Right forelimb (tissue), 1 donor: Measurements from ENCODE around the gene MRPS11.
"Not testable (repeated sequence)": the region's sequence is repeated elsewhere in the genome, so short reads cannot be mapped to it uniquely, and the experiment has no call there.

Experiments
- DNase-seq: peaks from one replicate; pipeline ENCODE4 v3.0.0-alpha.2; 2018

MRPS11 gene

DNA sequence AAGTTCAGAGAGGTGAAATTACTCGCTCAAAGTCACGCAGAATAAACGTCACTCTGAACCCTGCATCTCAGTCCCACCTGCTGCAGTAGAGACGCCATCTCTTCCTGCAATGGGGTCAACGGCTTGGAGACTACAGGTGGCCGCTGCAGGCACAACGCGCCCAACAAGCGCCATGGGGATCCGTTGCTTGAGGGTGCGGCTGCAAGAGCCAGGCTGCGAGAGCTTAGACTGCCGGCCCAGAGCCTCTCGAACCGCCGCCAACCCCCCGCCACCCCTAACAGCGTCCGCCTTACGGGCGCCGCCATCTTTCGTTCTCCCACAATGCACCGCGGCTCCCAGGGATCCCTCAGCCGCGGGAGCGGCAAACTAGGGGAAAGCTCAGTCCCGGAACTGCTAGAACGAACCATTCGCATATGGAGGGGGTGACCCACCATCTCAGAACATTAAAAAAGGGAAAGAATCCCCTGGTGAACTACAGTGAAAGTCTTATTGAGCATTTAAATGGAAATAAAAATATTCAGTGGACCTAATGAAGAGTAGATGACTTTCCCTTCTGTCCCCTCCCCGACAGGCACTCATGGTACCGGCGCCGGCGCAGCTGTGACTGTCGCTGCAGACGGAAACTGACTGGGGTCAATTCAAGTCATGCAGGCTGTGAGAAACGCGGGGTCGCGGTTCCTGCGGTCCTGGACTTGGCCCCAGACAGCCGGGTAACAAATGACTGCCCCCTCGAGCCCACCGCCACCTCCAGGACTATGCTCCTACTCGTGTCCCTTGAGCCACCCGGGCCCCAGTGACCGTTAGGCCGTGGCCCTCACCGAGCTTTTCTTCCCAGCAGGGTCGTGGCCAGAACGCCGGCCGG, at the start of gene MRPS11, which contains the start of gene MRPL46:
MRPS11 (plus strand) TSS at position 636 of the 862 bp plus-strand sequence; CDS start at position 646, 10 bp downstream.
MRPL46 (minus strand) TSS at position 316 of the 862 bp plus-strand sequence; CDS start at position 305, 11 bp downstream.
- DNase-seq: peak; percentile 93

GRCh38 chr15:88419830-88420229, 47.7 kb upstream of the MRPS11 start:
- no peak for DNase-seq

- no peak for DNase-seq
These were observed 44.2 kb upstream of the MRPS11 start for GRCh38 chr15:88423331-88423730.

GRCh38 chr15:88426304-88426703, 41.2 kb upstream of the MRPS11 start:
- no peak for DNase-seq

GRCh38 chr15:88428053-88428452, 39.5 kb upstream of the MRPS11 start:
- DNase-seq: no peak

- DNase-seq: no peak
These were observed 38.5 kb upstream of the MRPS11 start for GRCh38 chr15:88428805-88429605.

- DNase-seq: no peak
These were observed 37.5 kb upstream of the MRPS11 start for GRCh38 chr15:88430051-88430450.

GRCh38 chr15:88431441-88431840, 36.1 kb upstream of the MRPS11 start:
- DNase-seq: no peak

DNA sequence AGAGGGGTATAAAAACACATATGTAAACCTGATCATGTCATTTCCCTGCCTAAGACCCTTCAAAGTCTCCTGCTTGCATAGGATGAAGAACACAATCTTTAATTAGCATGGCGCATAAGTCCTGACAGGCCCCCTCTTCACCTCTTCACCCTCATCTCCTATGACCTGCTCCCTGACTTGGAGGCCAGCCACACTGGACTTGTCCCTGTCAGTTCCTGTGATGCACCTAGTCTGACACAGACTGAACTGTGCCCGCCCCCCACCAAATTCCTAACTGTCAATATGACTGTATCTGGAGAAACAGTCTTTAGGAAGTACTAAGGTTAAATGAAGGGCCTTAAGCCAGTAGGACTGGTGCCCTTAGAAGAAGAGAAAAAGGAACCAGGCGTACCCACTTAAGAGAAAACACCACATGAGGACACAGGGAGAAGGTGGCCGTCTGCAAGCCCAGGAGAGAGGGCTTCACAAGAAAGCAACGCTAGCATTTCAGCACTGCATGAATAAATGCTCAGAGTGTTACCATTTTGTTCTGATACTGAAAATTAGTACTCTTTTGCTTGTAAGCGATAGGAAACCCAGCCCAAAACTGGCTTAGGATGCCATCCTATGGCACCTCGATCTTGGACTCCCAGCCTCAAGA, 34.3 kb upstream of the MRPS11 start:
- no peak for DNase-seq

GRCh38 chr15:88434106-88434505, 33.4 kb upstream of the MRPS11 start:
- not testable (repeated sequence) for DNase-seq

DNA sequence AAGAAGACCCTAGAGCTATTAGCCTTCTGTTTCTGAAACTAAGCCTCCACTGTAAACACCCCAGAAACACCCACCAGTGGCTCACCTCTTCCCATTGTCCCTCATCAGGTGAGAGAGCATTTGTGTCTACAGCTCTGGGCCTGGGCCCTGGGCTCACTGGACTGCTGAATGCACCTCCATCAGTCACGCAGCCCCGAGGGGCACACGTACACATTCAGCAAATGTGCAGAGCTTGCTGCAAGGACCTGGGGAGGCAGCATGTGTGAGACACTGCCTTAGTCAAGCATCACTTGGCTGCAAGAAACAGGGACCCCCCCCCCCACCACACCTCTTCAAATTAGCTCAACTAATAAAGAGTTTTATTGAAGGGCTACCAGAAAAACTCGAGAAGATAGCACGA, 29.3 kb upstream of the MRPS11 start:
- DNase-seq: no peak

- no peak for DNase-seq
These were observed 27.5 kb upstream of the MRPS11 start for GRCh38 chr15:88440021-88440420.

GRCh38 chr15:88441076-88441730, 26.3 kb upstream of the MRPS11 start:
- DNase-seq: no peak

GRCh38 chr15:88447206-88447605, 20.3 kb upstream of the MRPS11 start:
- no peak for DNase-seq

GRCh38 chr15:88447741-88448140, 19.8 kb upstream of the MRPS11 start:
- no peak for DNase-seq

DNA sequence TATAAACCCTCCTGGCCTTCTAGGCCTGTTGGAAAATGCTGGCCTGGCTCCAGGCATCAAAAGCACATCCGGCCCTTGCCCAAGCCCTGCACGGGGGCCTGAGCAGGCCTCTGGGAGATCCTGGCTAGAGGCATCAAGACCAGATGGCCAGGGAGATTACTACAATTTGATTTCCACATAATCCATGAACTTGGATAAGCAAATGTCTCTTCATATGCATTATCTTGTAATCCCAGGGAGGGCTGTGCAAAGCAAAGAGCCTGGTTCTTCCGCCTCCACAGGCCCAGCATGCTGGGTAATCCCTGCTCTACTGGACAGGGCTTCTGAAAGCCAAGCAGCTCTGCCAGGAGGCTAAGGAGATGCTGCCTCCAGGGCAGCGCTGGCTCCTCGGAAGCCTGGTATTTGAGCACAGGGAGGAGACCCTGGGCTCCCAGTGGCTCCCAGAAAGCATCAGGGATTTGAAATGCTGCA, 18.5 kb upstream of the MRPS11 start:
- DNase-seq: no peak

DNA sequence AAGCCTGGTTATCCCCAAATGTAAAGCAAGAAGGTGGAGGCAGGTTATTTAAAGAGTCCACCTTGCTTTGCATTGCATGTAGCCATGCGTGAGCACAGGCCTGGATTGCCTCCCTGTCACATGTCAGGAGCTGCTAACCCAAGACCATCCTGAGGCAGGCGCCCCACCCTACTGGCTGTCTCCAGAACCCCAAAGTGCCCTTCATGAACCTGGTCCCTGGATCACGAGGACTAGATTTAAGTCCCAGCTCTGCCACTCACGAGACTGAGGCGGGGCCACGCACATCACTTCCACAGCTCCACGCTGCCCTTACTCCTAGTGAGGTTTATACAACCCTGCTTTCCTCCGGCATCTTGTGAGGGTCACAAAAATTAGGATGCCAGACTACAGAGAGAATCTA, 17.9 kb upstream of the MRPS11 start:
- DNase-seq: no peak

DNA sequence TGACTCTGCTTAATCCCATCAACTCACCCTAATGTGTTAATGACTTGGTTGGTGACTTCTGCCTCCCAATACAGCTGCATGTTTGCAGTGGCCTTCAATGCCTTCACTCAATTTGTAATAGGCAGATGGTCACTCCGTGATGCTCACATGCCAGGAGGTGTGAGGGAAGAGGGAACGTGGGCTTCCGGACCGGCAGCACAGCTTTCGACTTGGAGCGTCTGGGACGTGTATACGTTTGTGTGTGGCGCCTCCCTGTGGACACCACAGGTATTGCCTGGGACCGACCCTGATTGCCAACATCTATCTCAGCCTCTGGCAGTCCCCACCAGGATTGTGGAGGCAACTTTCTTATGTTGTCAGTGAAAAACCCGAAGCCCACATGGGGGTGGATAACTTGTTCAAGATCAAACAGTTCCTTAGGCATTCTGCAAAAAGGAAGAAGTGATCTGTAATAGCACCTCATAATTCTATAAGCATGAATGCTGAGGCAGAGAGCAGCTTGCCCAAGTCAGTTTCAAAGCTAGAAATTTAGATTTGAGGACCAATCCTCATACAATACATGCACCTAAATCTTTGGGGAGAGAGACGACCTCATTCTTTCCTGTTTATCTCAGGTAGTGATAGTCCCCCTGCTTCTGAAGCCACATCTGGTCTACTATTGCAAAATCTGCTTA, 17.2 kb upstream of the MRPS11 start:
- DNase-seq: peak; percentile 70

DNA sequence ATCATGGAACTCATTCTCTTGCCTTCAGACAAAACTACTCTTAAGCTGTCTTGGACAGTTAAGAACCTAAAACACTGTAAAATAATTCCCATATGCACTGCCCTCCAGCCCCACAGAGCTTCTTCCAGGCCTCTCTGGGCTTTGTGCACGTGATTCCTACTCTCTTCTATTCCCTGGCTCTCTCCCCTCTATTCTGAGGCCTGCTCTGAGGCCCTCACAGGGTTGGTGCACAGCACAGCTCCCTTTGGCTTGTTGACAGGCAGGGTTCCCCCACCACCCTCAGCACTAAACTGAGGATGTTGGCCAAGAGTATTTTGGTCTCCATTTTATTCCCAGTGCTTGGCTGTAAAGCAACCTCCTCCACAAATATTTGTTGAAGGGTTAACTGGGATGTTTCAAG, 13.9 kb upstream of the MRPS11 start:
- no peak for DNase-seq

DNA sequence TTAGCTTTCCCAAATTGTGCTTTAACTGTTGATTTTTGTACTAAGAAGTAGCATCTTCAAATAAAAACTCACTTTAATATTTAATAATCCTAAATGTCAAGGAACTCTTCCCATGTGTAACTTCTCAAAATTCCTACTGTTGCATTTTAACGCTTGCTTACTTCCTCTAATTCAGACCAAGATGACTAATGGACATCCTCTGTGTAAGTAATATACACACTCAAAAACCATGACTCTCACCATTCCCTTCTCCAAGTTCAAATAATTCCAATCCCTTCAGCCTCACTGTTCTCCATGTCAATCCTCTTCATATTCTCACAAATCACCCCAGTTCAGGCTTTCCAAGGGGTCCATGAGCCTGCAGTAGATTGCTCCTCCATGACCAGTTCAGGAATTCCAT, 13.3 kb upstream of the MRPS11 start:
- no peak for DNase-seq

- peak; percentile 64 for DNase-seq
These were observed 12.4 kb upstream of the MRPS11 start for GRCh38 chr15:88454867-88455810.
